IMR-90 (cell line): ENCODE data around the gene CDC42EP1. TPM values are rescaled to one million over a fixed set of nuclear protein-coding genes. Genes with fewer than 3 reads are reported as not detected.

ENCODE experiments used
- ATAC-seq: fragments of 200-7000 bp; cut with Tn5 transposase; 2 replicates; pipeline ENCODE4 v1.9.1; 2020; ENCODE audit warnings: low read depth, mild to moderate bottlenecking, moderate library complexity
- BruUV-seq: library from RNA; stranded (reverse); fragments of 400-500 nt; replicated peaks from 2 replicates; lab custom pipeline; 2021; lab: Mats Ljungman, UMichigan
- CTCF ChIA-PET: fragments of 300-600 bp; formaldehyde crosslinking; extraction: SDS; loops from one replicate; lab custom pipeline; 2021; ENCODE audit warnings: antibody characterized with exemption; lab: Yijun Ruan, JAX
- POLR2A ChIA-PET: fragments of 300-600 bp; sonication (Branson Sonifier 250); formaldehyde crosslinking; loops from one replicate; lab custom pipeline; 2022; ENCODE audit warnings: antibody characterized with exemption; ENCODE audit not compliant: unreplicated experiment; lab: Charles Lee
- DNase-seq: peaks from one replicate; pipeline ENCODE4 v3.0.0; 2013
- H2AFZ ChIP-seq: replicated peaks from 2 replicates; pipeline ENCODE3; 2013; ENCODE audit warnings: low read length, mild to moderate bottlenecking; ENCODE audit not compliant: poor library complexity
- H2AK5ac ChIP-seq: 2 replicates; pipeline ENCODE4 v1.6.1; 2013; ENCODE audit warnings: low read depth, low read length, inconsistent platforms
- H2AK9ac ChIP-seq: replicated peaks from 2 replicates; pipeline ENCODE3; 2013; ENCODE audit warnings: mild to moderate bottlenecking, low read depth, low read length, moderate library complexity; ENCODE audit not compliant: poor library complexity
- H2BK120ac ChIP-seq: 2 replicates; pipeline ENCODE4 v1.6.1; 2013; ENCODE audit warnings: low read depth, low read length, inconsistent platforms
- H2BK15ac ChIP-seq: 3 replicates; pipeline ENCODE4 v1.6.1; 2013; ENCODE audit warnings: low read depth, low read length, inconsistent platforms
- H2BK20ac ChIP-seq: 2 replicates; pipeline ENCODE4 v1.6.1; 2013; ENCODE audit warnings: low read depth, mild to moderate bottlenecking, inconsistent platforms, low read length, moderate library complexity
- H2BK5ac ChIP-seq: 2 replicates; pipeline ENCODE4 v1.6.1; 2013; ENCODE audit warnings: mild to moderate bottlenecking, low read depth, low read length, inconsistent platforms; ENCODE audit not compliant: poor library complexity, severe bottlenecking
- H3K14ac ChIP-seq: replicated peaks from 2 replicates; pipeline ENCODE4 v1.6.1; 2013; ENCODE audit warnings: low read depth, low read length, inconsistent platforms
- H3K18ac ChIP-seq: 2 replicates; pipeline ENCODE4 v1.6.1; 2013; ENCODE audit warnings: low read depth, low read length, control low read depth
- H3K23ac ChIP-seq: 2 replicates; pipeline ENCODE4 v1.6.1; 2013; ENCODE audit warnings: low read depth, low read length, inconsistent platforms
- H3K27ac ChIP-seq: 2 replicates; pipeline ENCODE4 v1.5.1; 2013; ENCODE audit warnings: mild to moderate bottlenecking, control low read depth, low read length; ENCODE audit not compliant: insufficient read depth
- H3K27me3 ChIP-seq: 2 replicates; pipeline ENCODE4 v1.6.1; 2013; ENCODE audit warnings: low read length; ENCODE audit not compliant: control insufficient read depth, insufficient read depth
- H3K36me3 ChIP-seq: 2 replicates; pipeline ENCODE4 v1.6.1; 2013; ENCODE audit warnings: low read length, mixed read lengths; ENCODE audit not compliant: control insufficient read depth, insufficient read depth
- H3K4ac ChIP-seq: 2 replicates; pipeline ENCODE4 v1.6.1; 2013; ENCODE audit warnings: low read depth, low read length, inconsistent platforms
- H3K4me1 ChIP-seq: 2 replicates; pipeline ENCODE4 v1.6.1; 2013; ENCODE audit warnings: low read length, mixed read lengths; ENCODE audit not compliant: control insufficient read depth, insufficient read depth
- H3K4me2 ChIP-seq: 2 replicates; pipeline ENCODE4 v1.6.1; 2013; ENCODE audit warnings: low read depth, mild to moderate bottlenecking, control low read depth, low read length, moderate library complexity
- H3K4me3 ChIP-seq: 2 replicates; pipeline ENCODE4 v1.5.1; 2013; ENCODE audit warnings: low read depth, mild to moderate bottlenecking, control low read depth, low read length, moderate library complexity; ENCODE audit not compliant: insufficient read depth
- H3K56ac ChIP-seq: 2 replicates; pipeline ENCODE4 v1.6.1; 2013; ENCODE audit warnings: low read length, inconsistent platforms; ENCODE audit not compliant: insufficient read depth; ENCODE audit errors: extremely low read depth
- H3K79me1 ChIP-seq, 2 experiments: 2 replicates each; pipeline ENCODE4 v1.6.1; 2013; ENCODE audit warnings: low read length in 2 of 2, inconsistent platforms in 1 of 2, low read depth in 1 of 2
- H3K9ac ChIP-seq: 2 replicates; pipeline ENCODE4 v1.6.1; 2013; ENCODE audit warnings: low read depth, low read length, control low read depth
- H3K9me1 ChIP-seq: 2 replicates; pipeline ENCODE4 v1.6.1; 2013; ENCODE audit warnings: low read length, inconsistent platforms; ENCODE audit not compliant: insufficient read depth
- H3K9me3 ChIP-seq: 2 replicates; pipeline ENCODE4 v1.6.1; 2013; ENCODE audit warnings: low read length; ENCODE audit not compliant: control insufficient read depth, insufficient read depth
- H4K20me1 ChIP-seq: 2 replicates; pipeline ENCODE4 v1.6.1; 2013; ENCODE audit warnings: low read length, inconsistent platforms; ENCODE audit not compliant: insufficient read depth
- H4K5ac ChIP-seq: 2 replicates; pipeline ENCODE4 v1.6.1; 2013; ENCODE audit warnings: mild to moderate bottlenecking, low read depth, low read length, control low read depth
- H4K8ac ChIP-seq, 2 experiments: 2 replicates each; pipeline ENCODE4 v1.6.1; 2013; ENCODE audit warnings: low read depth in 2 of 2, low read length in 2 of 2, control low read depth in 1 of 2, inconsistent platforms in 1 of 2
- H4K91ac ChIP-seq: 2 replicates; pipeline ENCODE4 v1.6.1; 2013; ENCODE audit warnings: low read depth, low read length, inconsistent platforms; ENCODE audit not compliant: insufficient read depth
- BHLHE40 ChIP-seq: fragments of 150-350 bp; IDR thresholded peaks from 2 replicates; pipeline ENCODE4 v1.6.1; 2016; ENCODE audit warnings: mild to moderate bottlenecking, low read depth, low read length
- CEBPB ChIP-seq: IDR thresholded peaks from 2 replicates; pipeline ENCODE4 v1.6.1; 2012; ENCODE audit warnings: low read depth, low read length, improper control_type of control experiment
- CHD1 ChIP-seq: IDR thresholded peaks from 2 replicates; pipeline ENCODE4 v1.6.1; 2012; ENCODE audit warnings: low read depth, low read length, improper control_type of control experiment
- CTCF ChIP-seq: conservative IDR thresholded peaks from 2 replicates; pipeline ENCODE4 v1.5.1; 2012; ENCODE audit warnings: mild to moderate bottlenecking, low read depth, low read length, improper control_type of control experiment
- MAFK ChIP-seq: IDR thresholded peaks from 2 replicates; pipeline ENCODE4 v1.6.1; 2012; ENCODE audit warnings: low read depth, low read length, improper control_type of control experiment
- MAZ ChIP-seq: IDR thresholded peaks from 2 replicates; pipeline ENCODE4 v1.6.1; 2012; ENCODE audit warnings: low read depth, mild to moderate bottlenecking, low read length, improper control_type of control experiment, moderate library complexity, borderline replicate concordance
- NFE2L2 ChIP-seq: fragments of 150-350 bp; IDR thresholded peaks from 2 replicates; pipeline ENCODE4 v1.6.1; 2016; ENCODE audit warnings: low read depth, mild to moderate bottlenecking, low read length
- POLR2A ChIP-seq: IDR thresholded peaks from 2 replicates; pipeline ENCODE4 v1.6.1; 2012; ENCODE audit warnings: mild to moderate bottlenecking, low read depth, low read length
- RAD21 ChIP-seq: IDR thresholded peaks from 2 replicates; pipeline ENCODE4 v1.6.1; 2012; ENCODE audit warnings: low read length, improper control_type of control experiment
- RCOR1 ChIP-seq: IDR thresholded peaks from 2 replicates; pipeline ENCODE4 v1.6.1; 2012; ENCODE audit warnings: mild to moderate bottlenecking, low read length, improper control_type of control experiment; ENCODE audit not compliant: insufficient replicate concordance
- RFX5 ChIP-seq: IDR thresholded peaks from 2 replicates; pipeline ENCODE4 v1.8.0; 2012; ENCODE audit warnings: low read depth, mild to moderate bottlenecking, low read length, moderate library complexity
- USF2 ChIP-seq: fragments of 150-350 bp; IDR thresholded peaks from 2 replicates; pipeline ENCODE4 v1.6.1; 2017; ENCODE audit warnings: mild to moderate bottlenecking, antibody characterized with exemption, low read length, low read depth
- WGBS, 2 experiments: methylation state at CpG; one replicate each; pipeline versions ENCODE4 v1.1.5 to v1.1.7; 2013; ENCODE audit warnings: missing lambda C conversion rate in 2 of 2; ENCODE audit not compliant: insufficient read length in 1 of 2; ENCODE audit errors: extremely low coverage in 2 of 2; 5-methylcytosine and 5-hydroxymethylcytosine counted together
- dilution Hi-C: fragments of 300-500 bp; cut with HindIII; formaldehyde crosslinking; loops from one replicate; pipeline ENCODE4 v1.14.3; 2018; ENCODE audit warnings: low sequenced_read_pairs; ENCODE audit not compliant: unreplicated experiment
- in situ Hi-C: fragments of 300-500 bp; cut with MboI; formaldehyde crosslinking; loops from 3 replicates; pipeline ENCODE4 v1.14.3; 2019; ENCODE audit warnings: low sequenced_read_pairs, inconsistent platforms, mixed read lengths
- intact Hi-C: fragments of 100-400 bp; cut with micrococcal nuclease; formaldehyde crosslinking; loops from 2 replicates; pipeline ENCODE4 v1.10.0; 2022
- polyA plus RNA-seq, 3 experiments: library from polyadenylated mRNA; depleted of rRNA; stranded (reverse); fragments of >200 nt; gene quantifications; 2 replicates each; pipeline ENCODE4 v1.2.3, GENCODE V29; 2012; ENCODE audit warnings: low replicate concordance in 1 of 3
- total RNA-seq: library from RNA; depleted of rRNA; stranded (reverse); fragments of >200 nt; gene quantifications from 2 replicates; pipeline ENCODE4 v1.2.3, GENCODE V29; 2012
- TF ChIP-seq, protein P1 (sequence below): fragments of 150-350 bp; IDR thresholded peaks from 2 replicates; pipeline ENCODE4 v1.6.1; 2016; ENCODE audit warnings: low read depth, mild to moderate bottlenecking, low read length, moderate library complexity, borderline replicate concordance

CDC42EP1 gene
- total and polyA plus RNA-seq, 2 of the 4 experiments (the other 2 are of a cell fraction), result 4.7 to 47.3 TPM

DNA sequence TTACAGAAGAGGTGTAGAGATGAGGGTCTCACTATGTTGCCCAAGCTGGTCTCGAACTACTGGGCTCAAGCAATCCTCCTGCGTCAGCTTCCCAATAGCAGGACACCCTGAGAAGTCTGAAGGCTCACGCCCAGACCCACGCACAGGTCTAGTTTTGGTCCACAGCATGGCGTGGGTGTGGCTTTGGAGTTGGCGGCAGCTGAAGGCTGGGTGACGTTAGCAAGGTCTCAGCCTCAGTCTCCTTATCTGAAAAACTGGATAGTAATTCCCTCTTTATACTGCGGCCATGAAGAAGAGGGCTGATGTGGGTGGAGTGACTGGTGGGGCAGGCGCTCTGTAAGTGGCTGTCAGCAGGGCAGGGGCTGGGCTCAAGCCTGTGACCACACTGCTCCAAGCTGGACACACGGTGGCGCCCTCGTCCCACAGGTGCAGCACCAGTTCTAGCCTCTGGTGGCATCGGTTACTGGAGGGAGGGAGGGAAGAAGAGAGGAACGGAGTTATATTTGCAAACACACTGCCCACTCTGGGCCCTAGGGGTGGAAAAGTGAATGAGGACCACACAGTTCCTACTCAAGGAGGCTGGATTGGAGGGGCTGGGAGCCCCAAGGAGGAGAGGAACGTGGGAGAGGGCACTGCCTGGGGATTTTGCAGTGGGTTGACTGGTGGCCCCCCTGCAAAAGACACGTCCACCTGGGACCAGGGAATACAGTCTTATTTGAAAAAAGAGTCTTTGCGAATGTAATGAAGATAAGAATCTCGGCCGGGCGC lies 21.5 kb upstream of the CDC42EP1 start:
- Histone ChIP-seq H3K79me1 (no peaks in the 10 kb centered on the region), H3K9me1 (no peaks in the 10 kb centered on the region), H2BK20ac (peak overlapping the region; percentile 58; the same call in 1 of the 2 replicates), H3K4me2 (no peak overlapping the region), H2BK120ac (no peak overlapping the region), H2AK5ac (peak overlapping the region; percentile 72), H3K56ac (no peak overlapping the region), H3K4me1 (peaks cover 5% of the 10 kb centered on the region), H4K20me1 (peaks cover 3% of the 10 kb centered on the region; the same call in 1 of the 2 replicates), H3K9me3 (no peaks in the 10 kb centered on the region), H3K4me3 (no peak overlapping the region), H3K23ac (no peak overlapping the region), H2BK15ac (no peak overlapping the region), H2BK5ac (no peak overlapping the region), H4K5ac (no peak overlapping the region), H3K9ac (no peak overlapping the region), H3K14ac (no peak overlapping the region), H4K8ac (peak overlapping the region in 1 of 2 experiments; percentile 83; a peak in 1 of 4 replicates), H3K27me3 (no peaks in the 10 kb centered on the region), H3K27ac (no peak overlapping the region), H4K91ac (0 out of 2 replicates have a peak overlapping the region, but pooled peaks have one; percentile 16), H3K18ac (no peak overlapping the region), H2AK9ac (peak overlapping the region; percentile 62), H3K4ac (peak overlapping the region; percentile 39; the same call in 1 of the 2 replicates), H3K36me3 (no peaks in the 10 kb centered on the region), H2AFZ (peak overlapping the region; percentile 87)
- dilution Hi-C loops, result no loop called here
- in situ Hi-C loops, result loop anchor here (5.0 kb wide), 1 partner anchor 59 kb away; no protein-coding TSS in a partner anchor
- WGBS, 2 experiments, result 29% methylated on average over 2 of the region's 20 CpGs; no CpG with 5 or more reads in 1 of the 2 experiments
- intact Hi-C loops, result loop anchor here (1.0 to 5.0 kb wide), 4 partner anchors 28 to 324 kb away; no protein-coding TSS in a partner anchor
- ChIA-PET POLR2A (no interaction called here), CTCF (interaction anchor here (0.6 to 4.6 kb wide), 6 partner anchors 10 to 292 kb away, joined by 3 to 28 read pairs (median 4); no protein-coding TSS in a partner anchor)
- ATAC-seq, result peak; percentile 99
- peak; percentile 92 for DNase-seq
- no TSS peak for BruUV-seq
- TF ChIP-seq NFE2L2 (no peak), CTCF (peak; percentile 99), USF2 (no peak), CEBPB (no peak), MAFK (no peak), RFX5 (no peak), BHLHE40 (no peak; the same call in 1 of the 2 replicates), RCOR1 (no peak), MAZ (peak; percentile 93), CHD1 (no peak), RAD21 (peak; percentile 100), POLR2A (peak; percentile 66)
- TF ChIP-seq, protein P1, sequence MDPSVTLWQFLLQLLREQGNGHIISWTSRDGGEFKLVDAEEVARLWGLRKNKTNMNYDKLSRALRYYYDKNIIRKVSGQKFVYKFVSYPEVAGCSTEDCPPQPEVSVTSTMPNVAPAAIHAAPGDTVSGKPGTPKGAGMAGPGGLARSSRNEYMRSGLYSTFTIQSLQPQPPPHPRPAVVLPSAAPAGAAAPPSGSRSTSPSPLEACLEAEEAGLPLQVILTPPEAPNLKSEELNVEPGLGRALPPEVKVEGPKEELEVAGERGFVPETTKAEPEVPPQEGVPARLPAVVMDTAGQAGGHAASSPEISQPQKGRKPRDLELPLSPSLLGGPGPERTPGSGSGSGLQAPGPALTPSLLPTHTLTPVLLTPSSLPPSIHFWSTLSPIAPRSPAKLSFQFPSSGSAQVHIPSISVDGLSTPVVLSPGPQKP, result no peak
